CD4-positive, alpha-beta T cell treated with Interleukin-4 for 1 hour (primary cell): ENCODE data around the gene NCOA7.
A peak's percentile ranks its signal among the peaks of the same experiment; 100 is the strongest.

Source experiments
- DNase-seq, 2 donors: peaks; one replicate each; pipeline ENCODE4 v3.0.0-alpha.2; 2020 to 2022

The NCOA7 gene

GRCh38 chr6:125790358-125791150, at the start of gene NCOA7:
TSS of gene NCOA7 (plus strand) at chr6:125790960. CDS start at chr6:125815355, 24,395 bp downstream.
- peak; percentile 78 to 83 for DNase-seq

GRCh38 chr6:125741336-125741735, 49.4 kb upstream of the NCOA7 start:
- DNase-seq = no peak

GRCh38 chr6:125742024-125742423, 48.7 kb upstream of the NCOA7 start:
- no peak for DNase-seq

GRCh38 chr6:125742464-125743120, 48.2 kb upstream of the NCOA7 start:
- no peak for DNase-seq

GRCh38 chr6:125743604-125744003, 47.2 kb upstream of the NCOA7 start:
- DNase-seq = no peak

GRCh38 chr6:125745281-125746018, 45.3 kb upstream of the NCOA7 start:
- DNase-seq = no peak

- no peak for DNase-seq
These were observed 44.7 kb upstream of the NCOA7 start for GRCh38 chr6:125746019-125746414.

GRCh38 chr6:125746731-125747588, 43.8 kb upstream of the NCOA7 start:
- DNase-seq = peak; percentile 72 to 77

GRCh38 chr6:125747589-125748405, 43.0 kb upstream of the NCOA7 start:
- peak; percentile 14 to 16 for DNase-seq

GRCh38 chr6:125748406-125749172, 42.2 kb upstream of the NCOA7 start:
- DNase-seq = peak in 1 of 2 donors; percentile 26

- DNase-seq = peak; percentile 85 to 86
These were observed 41.4 kb upstream of the NCOA7 start, which contains the start of gene HEY2 for GRCh38 chr6:125749173-125749864. TSS of gene HEY2 (plus strand) at chr6:125749632. CDS start at chr6:125749777, 145 bp downstream.

- no peak for DNase-seq
These were observed 40.7 kb upstream of the NCOA7 start for GRCh38 chr6:125749865-125750691.

GRCh38 chr6:125750692-125751333, 39.9 kb upstream of the NCOA7 start:
- DNase-seq = no peak

- DNase-seq = no peak
These were observed 39.3 kb upstream of the NCOA7 start for GRCh38 chr6:125751334-125751916.

GRCh38 chr6:125752773-125753172, 38.0 kb upstream of the NCOA7 start:
- DNase-seq = no peak

- DNase-seq = peak in 1 of 2 donors; percentile 50
These were observed 37.4 kb upstream of the NCOA7 start for GRCh38 chr6:125753218-125753936.

GRCh38 chr6:125753937-125754259, 36.9 kb upstream of the NCOA7 start:
- no peak for DNase-seq

- no peak for DNase-seq
These were observed 36.2 kb upstream of the NCOA7 start for GRCh38 chr6:125754566-125754965.
